Erythroblast (primary cell): ENCODE measurements around the gene MYRIP.

Experiments used
- DNase-seq, 2 experiments: peaks; one replicate each; lab custom pipeline; 2025; lab: John Stamatoyannopoulos, UW
- GATA1 ChIP-seq: IDR thresholded peaks from 2 replicates; pipeline ENCODE4 v1.6.1; 2011; ENCODE audit warnings: low read depth, mild to moderate bottlenecking, control low read depth, low read length, moderate library complexity
- POLR2A ChIP-seq: IDR thresholded peaks from 2 replicates; pipeline ENCODE4 v1.6.1; 2011; ENCODE audit warnings: mild to moderate bottlenecking, low read length

Gene MYRIP

GRCh38 chr3:39937874-39938273 is 128.5 kb downstream of the MYRIP start:
- DNase-seq: no peak
- TF ChIP-seq POLR2A: no peak
- TF ChIP-seq GATA1: no peak

GRCh38 chr3:39941931-39942330 is 132.5 kb downstream of the MYRIP start:
- DNase-seq: no peak
- TF ChIP-seq POLR2A (no peak), GATA1 (no peak)

- no peak for DNase-seq
- TF ChIP-seq GATA1 (no peak), POLR2A (no peak)
Measured at GRCh38 chr3:39960515-39961191, 151.2 kb downstream of the MYRIP start.

DNA sequence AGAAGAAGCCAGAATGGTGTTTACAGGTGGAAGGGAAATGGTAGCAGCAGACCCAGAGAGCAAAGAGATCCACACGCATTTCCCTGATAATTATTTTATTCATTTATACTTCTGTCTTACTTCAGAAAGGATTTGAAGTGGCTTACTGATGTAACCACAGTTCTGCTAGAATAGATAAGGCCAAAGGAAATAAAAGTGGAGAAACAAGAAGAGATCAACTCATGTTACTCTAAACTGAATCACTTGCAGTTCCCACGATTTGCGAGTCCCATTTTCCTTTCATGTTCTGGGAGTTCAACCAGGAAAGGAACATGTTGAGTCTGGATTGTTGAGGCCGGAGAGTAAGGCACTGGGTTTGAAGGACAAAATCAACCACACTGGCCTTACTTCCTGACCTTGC is 151.8 kb downstream of the MYRIP start:
- no peak for DNase-seq
- TF ChIP-seq POLR2A: no peak
- no peak for TF ChIP-seq GATA1

DNA sequence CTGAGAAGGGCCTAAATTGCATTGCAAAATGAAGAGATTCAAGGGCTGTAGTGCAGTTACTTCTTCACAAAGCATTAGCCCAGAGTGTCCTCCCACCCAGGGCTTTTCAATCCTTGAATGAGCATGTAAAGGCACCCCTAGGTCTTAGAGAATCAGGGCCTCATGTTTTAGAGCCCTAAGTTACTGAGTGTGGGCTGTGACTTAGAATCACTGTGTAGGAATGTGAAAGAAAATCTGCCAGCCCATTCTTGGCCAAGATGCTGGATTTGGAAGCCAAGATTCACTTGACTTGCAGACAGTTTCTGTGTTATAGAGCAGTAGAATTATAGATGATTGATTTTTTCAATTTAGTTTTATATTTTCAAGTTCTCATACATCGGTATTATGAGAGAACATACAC is 153.2 kb downstream of the MYRIP start:
- DNase-seq: no peak
- TF ChIP-seq POLR2A: no peak
- no peak for TF ChIP-seq GATA1

DNA sequence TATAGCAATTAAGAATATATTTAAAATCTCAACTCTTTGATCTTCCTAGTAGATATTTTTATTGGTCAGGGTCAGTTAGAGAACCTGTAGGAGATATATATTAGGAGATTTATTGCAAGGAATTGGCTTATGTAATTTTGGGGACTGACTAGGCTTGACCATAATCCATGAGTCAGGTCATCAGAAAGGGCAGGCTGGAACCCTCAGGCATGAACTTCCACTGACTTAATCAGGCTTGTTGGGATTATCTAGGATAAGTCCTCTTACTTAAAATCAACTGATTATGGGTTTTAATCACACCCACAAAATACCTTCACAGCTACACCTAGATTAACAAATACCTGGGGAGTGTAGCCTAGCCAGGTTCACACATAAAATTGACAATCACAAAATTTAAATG is 156.1 kb downstream of the MYRIP start:
- DNase-seq: no peak
- no peak for TF ChIP-seq POLR2A
- TF ChIP-seq GATA1: no peak

GRCh38 chr3:39965997-39966396 is 156.6 kb downstream of the MYRIP start:
- no peak for DNase-seq
- no peak for TF ChIP-seq POLR2A
- TF ChIP-seq GATA1: no peak

GRCh38 chr3:39970982-39971381 is 161.6 kb downstream of the MYRIP start:
- TF ChIP-seq GATA1 (no peak), POLR2A (no peak)
- DNase-seq: no peak

DNA sequence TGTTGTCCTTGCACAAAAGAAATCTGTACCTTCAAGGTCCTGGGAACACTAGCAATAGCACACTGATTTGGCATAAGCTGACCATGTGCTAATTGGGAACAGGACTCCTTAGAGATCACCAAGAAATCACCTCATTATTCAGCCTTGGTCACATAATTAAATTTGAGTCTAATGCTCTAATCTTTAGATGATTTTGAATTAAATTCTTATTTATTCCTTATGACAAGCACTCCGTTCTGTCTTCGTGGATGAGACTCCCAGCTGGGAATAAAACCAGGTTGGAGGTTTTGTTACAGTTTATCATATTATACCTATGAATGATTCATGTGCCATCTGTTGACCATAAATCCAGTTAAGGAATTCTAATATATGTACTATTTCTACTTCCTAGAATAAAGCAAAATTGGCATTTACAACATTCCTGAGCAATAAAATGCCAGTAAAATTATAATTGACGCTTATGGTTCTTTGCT is 162.2 kb downstream of the MYRIP start:
- no peak for TF ChIP-seq GATA1
- TF ChIP-seq POLR2A: no peak
- DNase-seq: no peak

DNA sequence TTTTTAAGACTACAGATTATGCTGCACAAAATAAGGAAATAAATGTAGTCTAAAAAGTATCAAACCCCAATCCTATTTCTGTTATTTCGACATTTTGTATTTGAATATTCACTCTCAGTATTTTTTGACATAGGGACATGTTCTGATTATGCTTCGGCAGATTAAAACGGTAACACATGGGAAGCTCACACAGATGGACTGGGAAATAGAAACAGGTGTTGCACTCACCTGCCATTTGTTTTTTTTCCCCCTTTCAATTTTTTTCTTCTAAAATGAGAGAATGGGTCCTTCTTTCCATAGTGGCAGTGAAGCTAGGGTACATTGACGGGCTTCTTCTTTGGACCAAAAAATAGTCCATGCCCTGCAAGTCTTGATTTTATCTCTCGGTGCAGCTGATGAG is 163.1 kb downstream of the MYRIP start:
- no peak for DNase-seq
- no peak for TF ChIP-seq POLR2A
- no peak for TF ChIP-seq GATA1

- no peak for TF ChIP-seq POLR2A
- TF ChIP-seq GATA1: no peak
- no peak for DNase-seq
Measured at GRCh38 chr3:39977058-39977794, 167.8 kb downstream of the MYRIP start.

GRCh38 chr3:39978308-39978707 is 168.9 kb downstream of the MYRIP start:
- no peak for DNase-seq
- TF ChIP-seq POLR2A (no peak), GATA1 (no peak)

GRCh38 chr3:39980058-39980457 is 170.6 kb downstream of the MYRIP start:
- no peak for DNase-seq
- TF ChIP-seq POLR2A: no peak
- no peak for TF ChIP-seq GATA1

GRCh38 chr3:39980781-39981180 is 171.4 kb downstream of the MYRIP start:
- TF ChIP-seq POLR2A: no peak
- no peak for TF ChIP-seq GATA1
- no peak for DNase-seq

- no peak for TF ChIP-seq GATA1
- no peak for TF ChIP-seq POLR2A
- DNase-seq: no peak
Measured at GRCh38 chr3:39981547-39982184, 172.3 kb downstream of the MYRIP start.
